Pancreas (tissue), 10 donors: ENCODE results near the gene STRBP. TPM values are rescaled to one million over a fixed set of nuclear protein-coding genes. Genes with fewer than 3 reads are reported as not detected.

Experiments
- ATAC-seq, 4 donors: fragments of 200-7000 bp; cut with Tn5 transposase; one replicate each; pipeline versions ENCODE4 v1.8.0 to v1.9.1; 2020; ENCODE audit warnings: mild to moderate bottlenecking in 4 of 4, moderate library complexity in 4 of 4
- DNase-seq, 6 donors: peaks; one replicate each; pipeline ENCODE4 v3.0.0-alpha.2; 2020
- FAIRE-seq: peaks from 2 replicates; lab custom pipeline; 2012; peaks lifted over from hg19 to GRCh38; lab: Jason Lieb, UNC
- H3K27ac ChIP-seq, 4 donors: fragments of 200-600 bp; sonication (generic); 1 replicate in 3 of 4; 2 replicates in 1 of 4; pipeline versions ENCODE4 v1.5.0 to v1.8.0; 2020
- H3K27me3 ChIP-seq, 4 donors: fragments of 200-600 bp; one replicate each; pipeline ENCODE4 v1.8.0; 2021
- H3K36me3 ChIP-seq, 3 donors: fragments of 200-600 bp; sonication (generic) in 1 of 3; one replicate each; pipeline versions ENCODE4 v1.5.0 to v1.8.0; 2020 to 2021
- H3K4me1 ChIP-seq, 3 donors: fragments of 200-600 bp; one replicate each; pipeline ENCODE4 v1.8.0; 2021
- H3K4me3 ChIP-seq, 4 donors: fragments of 200-600 bp; sonication (generic) in 2 of 4; one replicate each; pipeline versions ENCODE4 v1.5.0 to v1.8.0; 2020 to 2021
- H3K9me3 ChIP-seq, 4 donors: fragments of 200-600 bp; one replicate each; pipeline ENCODE4 v1.8.0; 2021
- CTCF ChIP-seq, 4 donors: fragments of 200-600 bp; sonication (generic) in 3 of 4; IDR thresholded peaks; one replicate each; pipeline versions ENCODE4 v1.5.0 to v1.8.0; 2021; ENCODE audit warnings: antibody characterized with exemption in 4 of 4
- WGBS, 2 donors: extraction: QIAGEN DNeasy Blood & Tissue Kit; methylation state at CpG; one replicate each; pipeline ENCODE4 v1.1.7; 2013; 5-methylcytosine and 5-hydroxymethylcytosine counted together
- intact Hi-C, 3 donors: fragments of 100-400 bp; cut with DNase I; formaldehyde crosslinking; loops; one replicate each; pipeline versions ENCODE4 v1.11.1 to v1.14.2; 2022
- polyA plus RNA-seq, 2 donors: library from polyadenylated mRNA; stranded (reverse); fragments of 200-250 nt; gene quantifications; one replicate each; pipeline ENCODE4 v1.2.3, GENCODE V29; 2013
- total RNA-seq, 6 donors: library from RNA; stranded (reverse); fragmentation: NEBNext Ultra II Directional in 4 of 6; extraction: Animal tissue kit (Norgen Biotek cat#: 25700) in 4 of 6; gene quantifications; one replicate each; pipeline versions ENCODE4 v1.2.1 to v1.2.4, GENCODE V29; 2021 to 2023
- donor health status: healthy with polysubstance abuse.
- donor health status: DM: no; HTN: no; CAD: no; lungs with moderate emphysema.
- donor health status: DM: no; HTN: no; CAD: no.
- donor health status: control.
- donor health status: control.
- donor health status: Bipolar disorder and iron deficiency.
- donor health status: DM: yes; HTN: yes; CAD: no.
- donor health status: DM: no; HTN: no; CAD: no.
- donor health status: DM: no; HTN: no; CAD: no.
- donor health status: DM: yes; HTN: yes; CAD: no.

The STRBP gene
- total and polyA plus RNA-seq, 8 donors, result 8.0 to 17.8 (median 12.5) TPM

GRCh38 chr9:123081824-123082223 lies 186.6 kb downstream of the STRBP start:
- 18 to 25% methylated on average over 2 of the region's 2 CpGs for WGBS, 2 donors
- ATAC-seq (peak; percentile 38 to 68 (median 59)), DNase-seq (no peak), FAIRE-seq (no peak)
- no peaks in the 10 kb centered on the region for H3K9me3 ChIP-seq
- H3K27ac ChIP-seq, result no peak overlapping the region
- H3K27me3 ChIP-seq, result no peaks in the 10 kb centered on the region
- TF ChIP-seq CTCF (IDR thresholded peaks at IDR 0.05), result peak in 2 of 4 donors; percentile 24 to 43
- intact Hi-C loops, result loop anchor here in 1 of 3 donors (10.0 kb wide), 1 partner anchor 273 kb away; the partner anchor contains the start of gene CRB2
- no peaks in the 10 kb centered on the region for H3K4me1 ChIP-seq
- H3K36me3 ChIP-seq, result peaks cover 0 to 6% (median 0%) of the 10 kb centered on the region in 3 donors
- H3K4me3 ChIP-seq, result no peak overlapping the region

DNA sequence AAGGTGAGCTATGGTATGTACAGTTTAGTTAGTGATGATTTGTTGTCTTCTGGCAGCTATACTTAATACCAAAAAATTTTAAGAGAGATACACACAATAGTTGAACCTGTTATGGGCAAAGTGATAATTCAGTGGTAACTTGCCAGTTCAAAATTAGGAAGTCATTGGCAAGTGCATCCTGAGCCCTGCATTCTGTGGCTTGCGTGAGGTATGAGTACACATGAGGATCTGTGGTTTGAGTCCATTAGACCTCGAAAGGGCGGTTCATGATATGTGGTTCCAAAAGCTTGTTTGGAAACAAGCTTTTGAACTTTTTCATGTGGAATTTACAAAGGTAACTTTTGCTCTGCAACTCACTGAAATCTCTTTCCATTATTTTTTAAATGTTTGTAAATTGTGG lies 187.9 kb downstream of the STRBP start:
- intact Hi-C loops, result loop anchor here in 1 of 3 donors (10.0 kb wide), 1 partner anchor 274 kb away; the partner anchor contains the start of gene CRB2
- peaks cover 0 to 18% (median 0%) of the 10 kb centered on the region in 3 donors for H3K36me3 ChIP-seq
- no peaks in the 10 kb centered on the region for H3K4me1 ChIP-seq
- no peak overlapping the region for H3K4me3 ChIP-seq
- ATAC-seq, result no peak
- no peak for DNase-seq
- no peak overlapping the region for H3K27ac ChIP-seq
- 93% methylated on average over 3 of the region's 3 CpGs for WGBS, 2 donors
- no peaks in the 10 kb centered on the region for H3K9me3 ChIP-seq
- no peaks in the 10 kb centered on the region for H3K27me3 ChIP-seq
- FAIRE-seq, result no peak
- TF ChIP-seq CTCF (IDR thresholded peaks at IDR 0.05), result no peak

DNA sequence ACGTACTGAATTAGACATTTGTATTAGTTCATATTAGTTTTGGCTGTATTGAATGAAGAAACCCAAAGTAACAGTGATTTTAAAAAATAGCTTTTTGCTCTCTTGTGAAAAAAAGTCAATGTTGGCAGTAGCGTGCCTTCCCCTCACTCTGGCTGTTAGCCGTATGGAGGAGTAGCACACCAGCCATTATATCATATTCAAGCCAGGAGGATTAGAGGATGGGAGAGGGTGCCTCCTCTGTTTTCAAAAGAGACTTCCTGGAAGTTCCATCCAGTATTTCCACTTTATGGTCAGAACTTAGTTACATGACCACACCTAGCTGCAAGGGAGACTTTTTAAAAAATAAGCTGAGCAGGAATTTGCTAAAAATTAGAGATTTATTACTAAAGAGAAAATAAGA lies 193.8 kb downstream of the STRBP start:
- Histone ChIP-seq H3K9me3 (no peaks in the 10 kb centered on the region), H3K4me3 (no peak overlapping the region), H3K27me3 (no peaks in the 10 kb centered on the region), H3K36me3 (peaks cover 0 to 21% (median 4%) of the 10 kb centered on the region in 3 donors), H3K4me1 (no peaks in the 10 kb centered on the region), H3K27ac (no peak overlapping the region)
- WGBS, 2 donors, result 94 to 97% methylated on average over 3 of the region's 3 CpGs
- TF ChIP-seq CTCF (IDR thresholded peaks at IDR 0.05), result no peak
- intact Hi-C loops, result no loop called here
- DNase-seq (no peak), FAIRE-seq (no peak), ATAC-seq (no peak)

- DNase-seq (no peak), FAIRE-seq (no peak), ATAC-seq (no peak)
- Histone ChIP-seq H3K4me1 (no peaks in the 10 kb centered on the region), H3K27ac (no peak overlapping the region), H3K27me3 (no peaks in the 10 kb centered on the region), H3K9me3 (no peaks in the 10 kb centered on the region), H3K4me3 (no peak overlapping the region), H3K36me3 (peaks cover 0 to 21% (median 4%) of the 10 kb centered on the region in 3 donors)
- TF ChIP-seq CTCF (IDR thresholded peaks at IDR 0.05), result no peak
- WGBS, 2 donors, result 65 to 72% methylated on average over 1 of the region's 1 CpG
- intact Hi-C loops, result no loop called here
Observed at GRCh38 chr9:123073991-123074422, 194.4 kb downstream of the STRBP start.

DNA sequence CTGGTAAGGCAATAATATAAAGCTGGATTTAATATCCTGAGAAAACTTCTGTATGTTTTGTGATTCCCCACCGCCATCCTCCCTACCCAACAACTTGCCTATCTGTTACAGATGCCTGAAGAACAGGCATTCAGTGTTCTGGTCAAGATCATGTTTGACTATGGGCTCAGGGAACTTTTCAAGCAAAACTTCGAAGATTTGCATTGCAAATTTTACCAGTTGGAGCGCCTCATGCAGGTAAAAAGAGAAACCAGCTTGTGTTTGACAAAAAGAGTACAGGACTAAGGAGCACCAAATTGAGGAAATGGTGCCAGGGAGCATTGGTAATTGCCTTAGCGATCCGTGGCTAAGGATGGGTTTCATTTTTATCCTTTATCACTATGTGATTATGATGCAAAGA lies 194.9 kb downstream of the STRBP start:
- WGBS, 2 donors, result 74 to 77% methylated on average over 5 of the region's 5 CpGs
- intact Hi-C loops, result no loop called here
- no peaks in the 10 kb centered on the region for H3K4me1 ChIP-seq
- DNase-seq (no peak), ATAC-seq (no peak), FAIRE-seq (no peak)
- H3K4me3 ChIP-seq, result no peak overlapping the region
- TF ChIP-seq CTCF (IDR thresholded peaks at IDR 0.05), result no peak
- no peaks in the 10 kb centered on the region for H3K27me3 ChIP-seq
- H3K27ac ChIP-seq, result no peak overlapping the region
- H3K9me3 ChIP-seq, result no peaks in the 10 kb centered on the region
- peaks cover 0 to 21% (median 4%) of the 10 kb centered on the region in 3 donors for H3K36me3 ChIP-seq
